GM21526 (cell line): ENCODE measurements around the gene TFR2.

Source experiments
- ATAC-seq: cut with Tn5 transposase; IDR thresholded peaks from one replicate; pipeline ENCODE4 v1.9.1; 2021; ENCODE audit warnings: moderate library complexity; ENCODE audit not compliant: unreplicated experiment, low FRiP score

TFR2 gene

GRCh38 chr7:100641463-100641859 is at the start of gene TFR2:
Gene TFR2, minus strand, starts transcription at chr7:100641552. Its CDS starts 43 bp downstream, at chr7:100641509.
- no peak for ATAC-seq

GRCh38 chr7:100689230-100690135 is 48.1 kb upstream of the TFR2 start:
- no peak for ATAC-seq

- no peak for ATAC-seq
Observed at GRCh38 chr7:100688326-100688860, 47.0 kb upstream of the TFR2 start.

- ATAC-seq: no peak
Observed at GRCh38 chr7:100687751-100688300, 46.5 kb upstream of the TFR2 start.

GRCh38 chr7:100687261-100687660 is 45.9 kb upstream of the TFR2 start:
- ATAC-seq: no peak

GRCh38 chr7:100686822-100687211 is 45.5 kb upstream of the TFR2 start:
- no peak for ATAC-seq

GRCh38 chr7:100686201-100686821 is 45.0 kb upstream of the TFR2 start:
- no peak for ATAC-seq

- no peak for ATAC-seq
Observed at GRCh38 chr7:100685631-100686145, 44.3 kb upstream of the TFR2 start.

GRCh38 chr7:100685049-100685605 is 43.8 kb upstream of the TFR2 start:
- ATAC-seq: no peak

- no peak for ATAC-seq
Observed at GRCh38 chr7:100684534-100685042, 43.2 kb upstream of the TFR2 start.

GRCh38 chr7:100683659-100684533 is 42.5 kb upstream of the TFR2 start:
- ATAC-seq: no peak

GRCh38 chr7:100682991-100683658 is 41.8 kb upstream of the TFR2 start:
- ATAC-seq: no peak

- no peak for ATAC-seq
Observed at GRCh38 chr7:100682228-100682741, 40.9 kb upstream of the TFR2 start.

GRCh38 chr7:100681491-100682227 is 40.3 kb upstream of the TFR2 start:
- no peak for ATAC-seq

- ATAC-seq: no peak
Observed at GRCh38 chr7:100680576-100681271, 39.4 kb upstream of the TFR2 start.

- ATAC-seq: no peak
Observed at GRCh38 chr7:100679927-100680575, 38.7 kb upstream of the TFR2 start.
